GM23338 (cell line): ENCODE data around the gene AKR1C8. TPM values are rescaled to one million over a fixed set of nuclear protein-coding genes. Genes with fewer than 3 reads are reported as not detected.

Source experiments
- ATAC-seq: fragments of 200-7000 bp; cut with Tn5 transposase; 3 replicates; pipeline ENCODE4 v1.9.1; 2020
- DNase-seq: peaks from one replicate; pipeline ENCODE4 v3.0.0-alpha.2; 2015; ENCODE audit warnings: low spot score
- H2AFZ ChIP-seq: fragments of 200-600 bp; sonication (generic); 2 replicates; pipeline ENCODE4 v1.8.0; 2016; ENCODE audit warnings: antibody characterized with exemption, mild to moderate bottlenecking, moderate library complexity
- H3F3A ChIP-seq: fragments of 200-600 bp; sonication (generic); replicated peaks from 2 replicates; pipeline ENCODE4 v1.8.0; 2017; ENCODE audit warnings: antibody characterized with exemption, mixed run types, low read depth
- H3K27ac ChIP-seq: fragments of 200-600 bp; sonication (generic); 2 replicates; pipeline ENCODE4 v1.6.1; 2016; ENCODE audit warnings: low read depth
- H3K27me3 ChIP-seq: fragments of 200-600 bp; sonication (generic); 2 replicates; pipeline ENCODE4 v1.8.0; 2016; ENCODE audit warnings: mild to moderate bottlenecking, mixed run types, moderate library complexity; ENCODE audit not compliant: insufficient read depth
- H3K36me3 ChIP-seq: fragments of 200-600 bp; sonication (generic); 2 replicates; pipeline ENCODE4 v1.8.0; 2016; ENCODE audit warnings: mild to moderate bottlenecking; ENCODE audit not compliant: insufficient read depth
- H3K4me1 ChIP-seq: fragments of 200-600 bp; sonication (generic); 2 replicates; pipeline ENCODE4 v1.8.0; 2016; ENCODE audit warnings: mild to moderate bottlenecking, moderate library complexity; ENCODE audit not compliant: insufficient read depth
- H3K4me2 ChIP-seq: fragments of 200-600 bp; sonication (generic); 2 replicates; pipeline ENCODE4 v1.7.1; 2017; ENCODE audit warnings: mixed run types
- H3K4me3 ChIP-seq: fragments of 200-600 bp; sonication (generic); 2 replicates; pipeline ENCODE4 v1.6.1; 2016; ENCODE audit warnings: mixed run types
- H3K79me2 ChIP-seq: fragments of 200-600 bp; sonication (generic); replicated peaks from 2 replicates; pipeline ENCODE4 v1.8.0; 2017; ENCODE audit warnings: mild to moderate bottlenecking; ENCODE audit not compliant: insufficient read depth
- H3K9me2 ChIP-seq: fragments of 200-600 bp; sonication (generic); 2 replicates; pipeline ENCODE4 v1.8.0; 2017; ENCODE audit not compliant: insufficient read depth
- H4K20me1 ChIP-seq: fragments of 200-600 bp; sonication (generic); replicated peaks from 2 replicates; pipeline ENCODE4 v1.8.0; 2017; ENCODE audit warnings: mild to moderate bottlenecking; ENCODE audit not compliant: insufficient read depth
- H3K27ac Mint-ChIP-seq: 2 replicates; pipeline ENCODE4 v1.8.0; 2020; ENCODE audit warnings: inconsistent platforms, mild to moderate bottlenecking, moderate library complexity, mixed read lengths
- H3K27me3 Mint-ChIP-seq: 3 replicates; pipeline ENCODE4 v1.8.0; 2022; ENCODE audit warnings: low read depth, mild to moderate bottlenecking, moderate library complexity, mixed read lengths, inconsistent platforms; ENCODE audit not compliant: insufficient read depth, poor library complexity
- H3K36me3 Mint-ChIP-seq: 3 replicates; pipeline ENCODE4 v1.8.0; 2021; ENCODE audit warnings: low read depth, mild to moderate bottlenecking, inconsistent platforms, moderate library complexity, mixed read lengths
- H3K4me1 Mint-ChIP-seq: 3 replicates; pipeline ENCODE4 v1.8.0; 2020; ENCODE audit warnings: mild to moderate bottlenecking, inconsistent platforms, mixed read lengths
- H3K4me3 Mint-ChIP-seq: 3 replicates; pipeline ENCODE4 v1.8.0; 2021; ENCODE audit warnings: moderate library complexity, mild to moderate bottlenecking, inconsistent platforms, mixed read lengths
- H3K9me3 Mint-ChIP-seq: 3 replicates; pipeline ENCODE4 v1.8.0; 2020; ENCODE audit warnings: moderate library complexity, mild to moderate bottlenecking, inconsistent platforms, mixed read lengths
- EZH2phosphoT487 ChIP-seq: fragments of 200-600 bp; sonication (generic); IDR thresholded peaks from one replicate; pipeline ENCODE4 v1.8.1; 2018; ENCODE audit warnings: antibody characterized with exemption; ENCODE audit not compliant: unreplicated experiment
- NANOG ChIP-seq: IDR thresholded peaks from 2 replicates; pipeline ENCODE4 v1.6.1; 2016; ENCODE audit warnings: antibody characterized with exemption, borderline replicate concordance
- ZNF114 ChIP-seq: fragments of 250-450 bp; sonication (Bioruptor Pico); IDR thresholded peaks from 2 replicates; pipeline ENCODE4 v1.5.0; 2020; ENCODE audit warnings: mild to moderate bottlenecking, moderate library complexity
- ZNF331 ChIP-seq: fragments of 250-450 bp; sonication (Bioruptor Pico); IDR thresholded peaks from 2 replicates; pipeline ENCODE4 v1.5.0; 2020; ENCODE audit warnings: low read depth, mild to moderate bottlenecking, moderate library complexity
- polyA plus RNA-seq: library from polyadenylated mRNA; unstranded; fragments of >200 nt; fragmentation: Nextera tagmentation; extraction: Ambion mirVana; gene quantifications from 2 replicates; pipeline ENCODE4 v1.2.1, GENCODE V29; 2016
- total RNA-seq: library from RNA; depleted of rRNA; stranded (reverse); fragments of >200 nt; shearing (Covaris generic); gene quantifications from 2 replicates; pipeline ENCODE4 v1.2.3, GENCODE V29; 2014
- TF ChIP-seq, protein P1 (sequence below): fragments of 250-450 bp; sonication (Bioruptor Pico); IDR thresholded peaks from 2 replicates; pipeline ENCODE4 v1.5.0; 2020; ENCODE audit warnings: mild to moderate bottlenecking, moderate library complexity
- TF ChIP-seq, protein P2 (sequence below): IDR thresholded peaks from 2 replicates; pipeline ENCODE4 v1.6.1; 2016; ENCODE audit warnings: antibody characterized with exemption
- TF ChIP-seq, protein P3 (sequence below), 2 experiments: fragments of 200-600 bp in 1 of 2; sonication (generic) in 1 of 2; conservative IDR thresholded peaks; 2 replicates each; pipeline versions ENCODE4 v1.5.1 to v1.6.1; 2016 to 2017; ENCODE audit warnings: antibody characterized with exemption in 2 of 2, low read depth in 2 of 2, mild to moderate bottlenecking in 2 of 2, moderate library complexity in 1 of 2
- TF ChIP-seq, protein P4 (sequence below): IDR thresholded peaks from one replicate; pipeline ENCODE4 v1.6.1; 2018; ENCODE audit warnings: antibody characterized with exemption; ENCODE audit not compliant: unreplicated experiment

AKR1C8 gene
- total and polyA plus RNA-seq, 2 experiments from 2014 or later: not detected

DNA sequence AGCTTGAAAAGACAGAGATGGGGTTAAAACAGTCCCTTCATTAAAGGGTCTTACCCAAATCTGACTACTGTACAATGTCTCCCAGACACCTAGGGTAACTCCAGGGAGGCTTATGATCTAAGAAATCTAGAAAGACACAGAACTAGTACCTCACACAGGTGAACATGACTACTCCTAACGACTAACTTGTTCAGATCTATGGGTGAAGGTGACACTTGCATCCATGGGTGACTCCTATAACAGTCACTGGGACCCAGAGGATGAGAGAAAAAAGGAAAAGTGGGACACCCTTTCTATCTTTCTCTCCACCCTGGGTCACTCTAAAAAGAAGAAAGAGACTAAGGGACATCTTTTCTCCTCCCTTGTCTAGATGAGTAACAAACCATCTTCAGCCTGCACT, 19.2 kb downstream of the AKR1C8 start (continued):
- TF ChIP-seq, protein P1, sequence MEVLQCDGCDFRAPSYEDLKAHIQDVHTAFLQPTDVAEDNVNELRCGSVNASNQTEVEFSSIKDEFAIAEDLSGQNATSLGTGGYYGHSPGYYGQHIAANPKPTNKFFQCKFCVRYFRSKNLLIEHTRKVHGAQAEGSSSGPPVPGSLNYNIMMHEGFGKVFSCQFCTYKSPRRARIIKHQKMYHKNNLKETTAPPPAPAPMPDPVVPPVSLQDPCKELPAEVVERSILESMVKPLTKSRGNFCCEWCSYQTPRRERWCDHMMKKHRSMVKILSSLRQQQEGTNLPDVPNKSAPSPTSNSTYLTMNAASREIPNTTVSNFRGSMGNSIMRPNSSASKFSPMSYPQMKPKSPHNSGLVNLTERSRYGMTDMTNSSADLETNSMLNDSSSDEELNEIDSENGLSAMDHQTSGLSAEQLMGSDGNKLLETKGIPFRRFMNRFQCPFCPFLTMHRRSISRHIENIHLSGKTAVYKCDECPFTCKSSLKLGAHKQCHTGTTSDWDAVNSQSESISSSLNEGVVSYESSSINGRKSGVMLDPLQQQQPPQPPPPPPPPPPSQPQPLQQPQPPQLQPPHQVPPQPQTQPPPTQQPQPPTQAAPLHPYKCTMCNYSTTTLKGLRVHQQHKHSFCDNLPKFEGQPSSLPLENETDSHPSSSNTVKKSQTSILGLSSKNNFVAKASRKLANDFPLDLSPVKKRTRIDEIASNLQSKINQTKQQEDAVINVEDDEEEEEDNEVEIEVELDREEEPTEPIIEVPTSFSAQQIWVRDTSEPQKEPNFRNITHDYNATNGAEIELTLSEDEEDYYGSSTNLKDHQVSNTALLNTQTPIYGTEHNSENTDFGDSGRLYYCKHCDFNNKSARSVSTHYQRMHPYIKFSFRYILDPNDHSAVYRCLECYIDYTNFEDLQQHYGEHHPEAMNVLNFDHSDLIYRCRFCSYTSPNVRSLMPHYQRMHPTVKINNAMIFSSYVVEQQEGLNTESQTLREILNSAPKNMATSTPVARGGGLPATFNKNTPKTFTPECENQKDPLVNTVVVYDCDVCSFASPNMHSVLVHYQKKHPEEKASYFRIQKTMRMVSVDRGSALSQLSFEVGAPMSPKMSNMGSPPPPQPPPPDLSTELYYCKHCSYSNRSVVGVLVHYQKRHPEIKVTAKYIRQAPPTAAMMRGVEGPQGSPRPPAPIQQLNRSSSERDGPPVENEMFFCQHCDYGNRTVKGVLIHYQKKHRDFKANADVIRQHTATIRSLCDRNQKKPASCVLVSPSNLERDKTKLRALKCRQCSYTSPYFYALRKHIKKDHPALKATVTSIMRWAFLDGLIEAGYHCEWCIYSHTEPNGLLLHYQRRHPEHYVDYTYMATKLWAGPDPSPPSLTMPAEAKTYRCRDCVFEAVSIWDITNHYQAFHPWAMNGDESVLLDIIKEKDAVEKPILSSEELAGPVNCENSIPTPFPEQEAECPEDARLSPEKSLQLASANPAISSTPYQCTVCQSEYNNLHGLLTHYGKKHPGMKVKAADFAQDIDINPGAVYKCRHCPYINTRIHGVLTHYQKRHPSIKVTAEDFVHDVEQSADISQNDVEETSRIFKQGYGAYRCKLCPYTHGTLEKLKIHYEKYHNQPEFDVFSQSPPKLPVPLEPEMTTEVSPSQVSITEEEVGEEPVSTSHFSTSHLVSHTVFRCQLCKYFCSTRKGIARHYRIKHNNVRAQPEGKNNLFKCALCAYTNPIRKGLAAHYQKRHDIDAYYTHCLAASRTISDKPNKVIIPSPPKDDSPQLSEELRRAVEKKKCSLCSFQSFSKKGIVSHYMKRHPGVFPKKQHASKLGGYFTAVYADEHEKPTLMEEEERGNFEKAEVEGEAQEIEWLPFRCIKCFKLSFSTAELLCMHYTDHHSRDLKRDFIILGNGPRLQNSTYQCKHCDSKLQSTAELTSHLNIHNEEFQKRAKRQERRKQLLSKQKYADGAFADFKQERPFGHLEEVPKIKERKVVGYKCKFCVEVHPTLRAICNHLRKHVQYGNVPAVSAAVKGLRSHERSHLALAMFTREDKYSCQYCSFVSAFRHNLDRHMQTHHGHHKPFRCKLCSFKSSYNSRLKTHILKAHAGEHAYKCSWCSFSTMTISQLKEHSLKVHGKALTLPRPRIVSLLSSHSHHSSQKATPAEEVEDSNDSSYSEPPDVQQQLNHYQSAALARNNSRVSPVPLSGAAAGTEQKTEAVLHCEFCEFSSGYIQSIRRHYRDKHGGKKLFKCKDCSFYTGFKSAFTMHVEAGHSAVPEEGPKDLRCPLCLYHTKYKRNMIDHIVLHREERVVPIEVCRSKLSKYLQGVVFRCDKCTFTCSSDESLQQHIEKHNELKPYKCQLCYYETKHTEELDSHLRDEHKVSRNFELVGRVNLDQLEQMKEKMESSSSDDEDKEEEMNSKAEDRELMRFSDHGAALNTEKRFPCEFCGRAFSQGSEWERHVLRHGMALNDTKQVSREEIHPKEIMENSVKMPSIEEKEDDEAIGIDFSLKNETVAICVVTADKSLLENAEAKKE (CRISPR knock-in tag): no peak
- TF ChIP-seq ZNF114 (CRISPR knock-in tag): no peak
- TF ChIP-seq, protein P2, sequence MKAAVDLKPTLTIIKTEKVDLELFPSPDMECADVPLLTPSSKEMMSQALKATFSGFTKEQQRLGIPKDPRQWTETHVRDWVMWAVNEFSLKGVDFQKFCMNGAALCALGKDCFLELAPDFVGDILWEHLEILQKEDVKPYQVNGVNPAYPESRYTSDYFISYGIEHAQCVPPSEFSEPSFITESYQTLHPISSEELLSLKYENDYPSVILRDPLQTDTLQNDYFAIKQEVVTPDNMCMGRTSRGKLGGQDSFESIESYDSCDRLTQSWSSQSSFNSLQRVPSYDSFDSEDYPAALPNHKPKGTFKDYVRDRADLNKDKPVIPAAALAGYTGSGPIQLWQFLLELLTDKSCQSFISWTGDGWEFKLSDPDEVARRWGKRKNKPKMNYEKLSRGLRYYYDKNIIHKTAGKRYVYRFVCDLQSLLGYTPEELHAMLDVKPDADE: no peak
- TF ChIP-seq, protein P3, sequence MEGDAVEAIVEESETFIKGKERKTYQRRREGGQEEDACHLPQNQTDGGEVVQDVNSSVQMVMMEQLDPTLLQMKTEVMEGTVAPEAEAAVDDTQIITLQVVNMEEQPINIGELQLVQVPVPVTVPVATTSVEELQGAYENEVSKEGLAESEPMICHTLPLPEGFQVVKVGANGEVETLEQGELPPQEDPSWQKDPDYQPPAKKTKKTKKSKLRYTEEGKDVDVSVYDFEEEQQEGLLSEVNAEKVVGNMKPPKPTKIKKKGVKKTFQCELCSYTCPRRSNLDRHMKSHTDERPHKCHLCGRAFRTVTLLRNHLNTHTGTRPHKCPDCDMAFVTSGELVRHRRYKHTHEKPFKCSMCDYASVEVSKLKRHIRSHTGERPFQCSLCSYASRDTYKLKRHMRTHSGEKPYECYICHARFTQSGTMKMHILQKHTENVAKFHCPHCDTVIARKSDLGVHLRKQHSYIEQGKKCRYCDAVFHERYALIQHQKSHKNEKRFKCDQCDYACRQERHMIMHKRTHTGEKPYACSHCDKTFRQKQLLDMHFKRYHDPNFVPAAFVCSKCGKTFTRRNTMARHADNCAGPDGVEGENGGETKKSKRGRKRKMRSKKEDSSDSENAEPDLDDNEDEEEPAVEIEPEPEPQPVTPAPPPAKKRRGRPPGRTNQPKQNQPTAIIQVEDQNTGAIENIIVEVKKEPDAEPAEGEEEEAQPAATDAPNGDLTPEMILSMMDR (conservative IDR thresholded peaks at IDR 0.05; ENCODE audit: low read depth in 2 of 2): no peak
- TF ChIP-seq NANOG: no peak
- TF ChIP-seq EZH2phosphoT487: no peak

DNA sequence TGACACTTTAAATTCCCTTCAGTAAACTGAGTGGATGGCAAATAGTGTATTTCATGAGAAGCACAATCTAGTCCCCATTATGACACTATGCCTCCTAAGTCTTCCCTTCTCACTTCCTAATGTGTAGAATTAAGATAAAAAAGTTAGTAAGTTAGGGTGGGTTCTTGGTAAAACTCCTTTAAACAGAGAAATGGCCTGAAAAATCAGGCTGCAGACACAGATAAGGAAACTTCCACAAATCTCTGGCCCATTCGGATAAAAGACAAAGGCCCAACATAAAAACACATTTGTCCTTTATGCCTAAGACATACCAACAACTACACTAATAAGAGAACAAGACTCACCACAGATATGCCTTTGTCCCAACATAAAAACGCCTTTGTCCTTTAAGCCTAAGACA, 21.5 kb downstream of the AKR1C8 start:
- H3K27me3 Mint-ChIP-seq: peaks cover 10% of the 10 kb centered on the region
- DNase-seq: no peak
- TF ChIP-seq ZNF114 (CRISPR knock-in tag) (no peak), ZNF331 (CRISPR knock-in tag) (no peak), NANOG (no peak)
- TF ChIP-seq, protein P4, sequence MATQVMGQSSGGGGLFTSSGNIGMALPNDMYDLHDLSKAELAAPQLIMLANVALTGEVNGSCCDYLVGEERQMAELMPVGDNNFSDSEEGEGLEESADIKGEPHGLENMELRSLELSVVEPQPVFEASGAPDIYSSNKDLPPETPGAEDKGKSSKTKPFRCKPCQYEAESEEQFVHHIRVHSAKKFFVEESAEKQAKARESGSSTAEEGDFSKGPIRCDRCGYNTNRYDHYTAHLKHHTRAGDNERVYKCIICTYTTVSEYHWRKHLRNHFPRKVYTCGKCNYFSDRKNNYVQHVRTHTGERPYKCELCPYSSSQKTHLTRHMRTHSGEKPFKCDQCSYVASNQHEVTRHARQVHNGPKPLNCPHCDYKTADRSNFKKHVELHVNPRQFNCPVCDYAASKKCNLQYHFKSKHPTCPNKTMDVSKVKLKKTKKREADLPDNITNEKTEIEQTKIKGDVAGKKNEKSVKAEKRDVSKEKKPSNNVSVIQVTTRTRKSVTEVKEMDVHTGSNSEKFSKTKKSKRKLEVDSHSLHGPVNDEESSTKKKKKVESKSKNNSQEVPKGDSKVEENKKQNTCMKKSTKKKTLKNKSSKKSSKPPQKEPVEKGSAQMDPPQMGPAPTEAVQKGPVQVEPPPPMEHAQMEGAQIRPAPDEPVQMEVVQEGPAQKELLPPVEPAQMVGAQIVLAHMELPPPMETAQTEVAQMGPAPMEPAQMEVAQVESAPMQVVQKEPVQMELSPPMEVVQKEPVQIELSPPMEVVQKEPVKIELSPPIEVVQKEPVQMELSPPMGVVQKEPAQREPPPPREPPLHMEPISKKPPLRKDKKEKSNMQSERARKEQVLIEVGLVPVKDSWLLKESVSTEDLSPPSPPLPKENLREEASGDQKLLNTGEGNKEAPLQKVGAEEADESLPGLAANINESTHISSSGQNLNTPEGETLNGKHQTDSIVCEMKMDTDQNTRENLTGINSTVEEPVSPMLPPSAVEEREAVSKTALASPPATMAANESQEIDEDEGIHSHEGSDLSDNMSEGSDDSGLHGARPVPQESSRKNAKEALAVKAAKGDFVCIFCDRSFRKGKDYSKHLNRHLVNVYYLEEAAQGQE: no peak
- TF ChIP-seq, protein P3 (conservative IDR thresholded peaks at IDR 0.05; ENCODE audit: low read depth in 2 of 2): no peak

More for the DNA sequence above, 21.5 kb downstream of the AKR1C8 start:
- 0 out of 2 replicates have a peak, but pooled peaks cover 6% of the 10 kb centered on the region for H3K36me3 ChIP-seq
- Mint-ChIP-seq H3K27ac (no peak overlapping the region), H3K4me1 (no peaks in the 10 kb centered on the region), H3K9me3 (peaks cover 93% of the 10 kb centered on the region), H3K36me3 (peaks cover 33% of the 10 kb centered on the region), H3K4me3 (no peak overlapping the region)
- H3K27ac ChIP-seq: no peak overlapping the region
- 0 out of 2 replicates have a peak, but pooled peaks cover 5% of the 10 kb centered on the region for H3K9me2 ChIP-seq
- no peak overlapping the region for H2AFZ ChIP-seq
- no peaks in the 10 kb centered on the region for H3K4me1 ChIP-seq
- H4K20me1 ChIP-seq: no peaks in the 10 kb centered on the region
- no peaks in the 10 kb centered on the region for H3F3A ChIP-seq
- H3K79me2 ChIP-seq: no peaks in the 10 kb centered on the region
- no peak for ATAC-seq
- H3K4me2 ChIP-seq: no peak overlapping the region
- peaks cover 7% of the 10 kb centered on the region for H3K27me3 ChIP-seq
- H3K4me3 ChIP-seq: no peak overlapping the region
